ENCODE measurements around the gene FMN2. TPM values are rescaled to one million over a fixed set of nuclear protein-coding genes. Genes with fewer than 3 reads are reported as not detected.

FMN2 gene
- total RNA-seq, 1 donor from 2014 or later: not detected

GRCh38 chr1:240152611-240153297 lies 61.1 kb downstream of the FMN2 start:
- Mint-ChIP-seq H3K27me3 (no peaks in the 10 kb centered on the region), H3K36me3 (ENCODE audit: low read depth) (no peaks in the 10 kb centered on the region), H3K4me1 (no peaks in the 10 kb centered on the region), H3K27ac (no peak overlapping the region), H3K4me3 (no peak overlapping the region), H3K9me3 (no peaks in the 10 kb centered on the region)
- ChIA-PET POLR2A (no interaction called here), CTCF (no interaction called here)
- no peak for TF ChIP-seq CTCF (IDR thresholded peaks at IDR 0.05)
- intact Hi-C loops (cut with micrococcal nuclease): no loop called here
- DNase-seq: no peak
- no peak for ATAC-seq (ENCODE audit: low read depth)

GRCh38 chr1:240155605-240156004 lies 63.9 kb downstream of the FMN2 start:
- intact Hi-C loops (cut with micrococcal nuclease): no loop called here
- DNase-seq (no peak), ATAC-seq (ENCODE audit: low read depth) (no peak)
- TF ChIP-seq CTCF (IDR thresholded peaks at IDR 0.05): no peak
- H3K36me3 Mint-ChIP-seq (ENCODE audit: low read depth): no peaks in the 10 kb centered on the region
- no peak overlapping the region for H3K27ac Mint-ChIP-seq
- no peaks in the 10 kb centered on the region for H3K27me3 Mint-ChIP-seq
- no peaks in the 10 kb centered on the region for H3K4me1 Mint-ChIP-seq
- ChIA-PET POLR2A (no interaction called here), CTCF (no interaction called here)
- no peak overlapping the region for H3K4me3 Mint-ChIP-seq
- H3K9me3 Mint-ChIP-seq: no peaks in the 10 kb centered on the region

- H3K36me3 Mint-ChIP-seq (ENCODE audit: low read depth): no peaks in the 10 kb centered on the region
- no peaks in the 10 kb centered on the region for H3K4me1 Mint-ChIP-seq
- intact Hi-C loops (cut with micrococcal nuclease): no loop called here
- TF ChIP-seq CTCF (IDR thresholded peaks at IDR 0.05): no peak
- ATAC-seq (ENCODE audit: low read depth) (no peak), DNase-seq (no peak)
- ChIA-PET POLR2A (no interaction called here), CTCF (no interaction called here)
- no peak overlapping the region for H3K27ac Mint-ChIP-seq
- H3K27me3 Mint-ChIP-seq: no peaks in the 10 kb centered on the region
- peaks cover 10% of the 10 kb centered on the region for H3K9me3 Mint-ChIP-seq
- H3K4me3 Mint-ChIP-seq: no peak overlapping the region
These were observed 73.1 kb downstream of the FMN2 start for GRCh38 chr1:240164742-240165141.

- no peak overlapping the region for H3K27ac Mint-ChIP-seq
- POLR2A ChIA-PET: no interaction called here
- H3K9me3 Mint-ChIP-seq: peaks cover 7% of the 10 kb centered on the region
- intact Hi-C loops (cut with micrococcal nuclease): no loop called here
- CTCF ChIA-PET: no interaction called here
- no peaks in the 10 kb centered on the region for H3K36me3 Mint-ChIP-seq (ENCODE audit: low read depth)
- H3K4me1 Mint-ChIP-seq: no peaks in the 10 kb centered on the region
- no peaks in the 10 kb centered on the region for H3K27me3 Mint-ChIP-seq
- H3K4me3 Mint-ChIP-seq: no peak overlapping the region
- ATAC-seq (ENCODE audit: low read depth) (no peak), DNase-seq (no peak)
- TF ChIP-seq CTCF (IDR thresholded peaks at IDR 0.05): no peak
These were observed 77.5 kb downstream of the FMN2 start for GRCh38 chr1:240169188-240169587.

GRCh38 chr1:240170266-240170665 lies 78.6 kb downstream of the FMN2 start:
- no peak for DNase-seq
- intact Hi-C loops (cut with micrococcal nuclease): no loop called here
- TF ChIP-seq CTCF (IDR thresholded peaks at IDR 0.05): no peak
- CTCF ChIA-PET: no interaction called here
- no peak overlapping the region for H3K4me3 Mint-ChIP-seq
- POLR2A ChIA-PET: no interaction called here
- ATAC-seq (ENCODE audit: low read depth): no peak
- H3K9me3 Mint-ChIP-seq: peaks cover 3% of the 10 kb centered on the region
- no peaks in the 10 kb centered on the region for H3K27me3 Mint-ChIP-seq
- no peak overlapping the region for H3K27ac Mint-ChIP-seq
- no peaks in the 10 kb centered on the region for H3K36me3 Mint-ChIP-seq (ENCODE audit: low read depth)
- H3K4me1 Mint-ChIP-seq: no peaks in the 10 kb centered on the region
